H9 (cell line): ENCODE measurements around the gene C1orf226. TPM values are rescaled to one million over a fixed set of nuclear protein-coding genes. Genes with fewer than 3 reads are reported as not detected.
A peak's percentile ranks its signal among the peaks of the same experiment; 100 is the strongest.

Experiments used
- DNase-seq: peaks from one replicate; pipeline ENCODE4 v3.0.0-alpha.2; 2017
- H2AFZ ChIP-seq: one replicate; pipeline ENCODE4 v1.6.1; 2013; ENCODE audit warnings: mild to moderate bottlenecking, low read length, control low read depth, moderate library complexity
- H2AK5ac ChIP-seq: 2 replicates; pipeline ENCODE4 v1.6.1; 2013; ENCODE audit warnings: low read length, control low read depth, mixed read lengths; ENCODE audit not compliant: insufficient read length
- H2BK120ac ChIP-seq: one replicate; pipeline ENCODE4 v1.6.1; 2013; ENCODE audit warnings: low read depth, mild to moderate bottlenecking, low read length, control low read depth, inconsistent platforms; ENCODE audit not compliant: poor library complexity, severe bottlenecking
- H2BK12ac ChIP-seq: 2 replicates; pipeline ENCODE4 v1.6.1; 2013; ENCODE audit warnings: low read length, control low read depth, mixed read lengths, low read depth; ENCODE audit not compliant: insufficient read length
- H2BK15ac ChIP-seq: 2 replicates; pipeline ENCODE4 v1.6.1; 2013; ENCODE audit warnings: low read depth, low read length, control low read depth
- H2BK20ac ChIP-seq: one replicate; pipeline ENCODE4 v1.6.1; 2013; ENCODE audit warnings: low read depth, mild to moderate bottlenecking, low read length, control low read depth, inconsistent platforms; ENCODE audit not compliant: poor library complexity, severe bottlenecking
- H2BK5ac ChIP-seq: 2 replicates; pipeline ENCODE4 v1.6.1; 2013; ENCODE audit warnings: low read length, control low read depth, mixed read lengths; ENCODE audit not compliant: insufficient read length
- H3K14ac ChIP-seq: 2 replicates; pipeline ENCODE4 v1.6.1; 2013; ENCODE audit warnings: low read length, control low read depth; ENCODE audit not compliant: insufficient read depth
- H3K18ac ChIP-seq: 2 replicates; pipeline ENCODE4 v1.6.1; 2013; ENCODE audit warnings: low read depth, mild to moderate bottlenecking, mixed read lengths, low read length, control low read depth; ENCODE audit not compliant: insufficient read length
- H3K23ac ChIP-seq: 2 replicates; pipeline ENCODE4 v1.6.1; 2013; ENCODE audit warnings: low read length, control low read depth, mixed read lengths, low read depth; ENCODE audit not compliant: insufficient read length
- H3K23me2 ChIP-seq: 2 replicates; pipeline ENCODE4 v1.6.1; 2013; ENCODE audit warnings: low read depth, mild to moderate bottlenecking, mixed read lengths, low read length, control low read depth; ENCODE audit not compliant: insufficient read length, poor library complexity, severe bottlenecking
- H3K27ac ChIP-seq: 2 replicates; pipeline ENCODE4 v1.5.1; 2013; ENCODE audit warnings: low read length, control low read depth, mixed read lengths, low read depth; ENCODE audit not compliant: insufficient read length
- H3K27me3 ChIP-seq: 2 replicates; pipeline ENCODE4 v1.6.1; 2013; ENCODE audit warnings: low read length, control low read depth, inconsistent platforms; ENCODE audit not compliant: insufficient read depth
- H3K4ac ChIP-seq: 2 replicates; pipeline ENCODE4 v1.6.1; 2013; ENCODE audit warnings: low read depth, mild to moderate bottlenecking, control low read depth, inconsistent platforms, low read length, moderate library complexity
- H3K4me1 ChIP-seq: 2 replicates; pipeline ENCODE4 v1.6.1; 2013; ENCODE audit warnings: low read length, control low read depth, inconsistent platforms; ENCODE audit not compliant: insufficient read depth
- H3K4me2 ChIP-seq: 2 replicates; pipeline ENCODE4 v1.6.1; 2013; ENCODE audit warnings: low read length, control low read depth, mixed read lengths; ENCODE audit not compliant: insufficient read length, insufficient read depth
- H3K56ac ChIP-seq: 2 replicates; pipeline ENCODE4 v1.6.1; 2013; ENCODE audit warnings: low read depth, mild to moderate bottlenecking, mixed read lengths, low read length, control low read depth; ENCODE audit not compliant: insufficient read length
- H3K79me1 ChIP-seq: 2 replicates; pipeline ENCODE4 v1.6.1; 2013; ENCODE audit warnings: low read depth, mild to moderate bottlenecking, moderate library complexity, low read length, control low read depth, inconsistent platforms; ENCODE audit not compliant: insufficient read depth, poor library complexity, severe bottlenecking
- H3K79me2 ChIP-seq: 2 replicates; pipeline ENCODE4 v1.6.1; 2013; ENCODE audit warnings: low read length, control low read depth, inconsistent platforms; ENCODE audit not compliant: insufficient read depth
- H3K9ac ChIP-seq: 2 replicates; pipeline ENCODE4 v1.6.1; 2013; ENCODE audit warnings: low read length, control low read depth, mixed read lengths; ENCODE audit not compliant: insufficient read length; ENCODE audit errors: extremely low read depth
- H3K9me3 ChIP-seq: one replicate; pipeline ENCODE4 v1.6.1; 2013; ENCODE audit warnings: low read depth, low read length, inconsistent platforms; ENCODE audit not compliant: control insufficient read depth
- H3T11ph ChIP-seq: one replicate; pipeline ENCODE4 v1.6.1; 2013; ENCODE audit warnings: mild to moderate bottlenecking, low read length, control low read depth, inconsistent platforms
- H4K20me1 ChIP-seq: one replicate; pipeline ENCODE4 v1.6.1; 2013; ENCODE audit not compliant: control insufficient read depth, insufficient read length, insufficient read depth
- H4K5ac ChIP-seq: 2 replicates; pipeline ENCODE4 v1.6.1; 2013; ENCODE audit warnings: low read depth, mild to moderate bottlenecking, mixed read lengths, low read length, control low read depth; ENCODE audit not compliant: insufficient read length
- H4K8ac ChIP-seq: replicated peaks from 2 replicates; pipeline ENCODE4 v1.6.1; 2013; ENCODE audit warnings: low read length, control low read depth, mixed read lengths, low read depth; ENCODE audit not compliant: insufficient read length
- H4K91ac ChIP-seq: 2 replicates; pipeline ENCODE4 v1.6.1; 2013; ENCODE audit warnings: low read depth, mild to moderate bottlenecking, moderate library complexity, mixed read lengths, low read length, control low read depth; ENCODE audit not compliant: insufficient read length
- H3K27ac Mint-ChIP-seq, 3 experiments: 2 replicates in 2 of 3; 3 replicates in 1 of 3; pipeline ENCODE4 v1.8.0; 2020 to 2021; ENCODE audit warnings: mixed read lengths in 3 of 3, mild to moderate bottlenecking in 1 of 3, moderate library complexity in 1 of 3
- H3K27me3 Mint-ChIP-seq: 2 replicates; pipeline ENCODE4 v1.8.0; 2021; ENCODE audit warnings: low read depth, mild to moderate bottlenecking, moderate library complexity, mixed read lengths
- H3K36me3 Mint-ChIP-seq, 3 experiments: 2 replicates in 2 of 3; 3 replicates in 1 of 3; pipeline ENCODE4 v1.8.0; 2020 to 2021; ENCODE audit warnings: low read depth in 3 of 3, mixed read lengths in 3 of 3; ENCODE audit not compliant: insufficient read depth in 1 of 3
- H3K4me1 Mint-ChIP-seq, 2 experiments: 2 replicates each; pipeline ENCODE4 v1.8.0; 2020; ENCODE audit warnings: mixed read lengths in 2 of 2
- H3K4me3 Mint-ChIP-seq, 2 experiments: 2 replicates in 1 of 2; 3 replicates in 1 of 2; pipeline ENCODE4 v1.8.0; 2020 to 2021; ENCODE audit warnings: mild to moderate bottlenecking in 2 of 2, mixed read lengths in 2 of 2, moderate library complexity in 1 of 2
- H3K9me3 Mint-ChIP-seq, 2 experiments: 2 replicates in 1 of 2; 3 replicates in 1 of 2; pipeline ENCODE4 v1.8.0; 2020; ENCODE audit warnings: mild to moderate bottlenecking in 2 of 2, mixed read lengths in 2 of 2, moderate library complexity in 1 of 2
- WGBS: extraction: QIAGEN DNeasy Blood & Tissue Kit; methylation state at CpG from one replicate; pipeline ENCODE4 v1.1.7; 2013; ENCODE audit warnings: missing lambda C conversion rate, low lambda C conversion rate, mixed read lengths; ENCODE audit not compliant: insufficient read length; ENCODE audit errors: extremely low coverage; 5-methylcytosine and 5-hydroxymethylcytosine counted together
- total RNA-seq: library from RNA; stranded (reverse); gene quantifications from 2 replicates; pipeline ENCODE4 v1.2.1, GENCODE V29; 2021
- TF ChIP-seq, protein P1 (sequence below): fragments of 200-600 bp; sonication (generic); conservative IDR thresholded peaks from 3 replicates; pipeline ENCODE4 v1.8.0; 2021; ENCODE audit warnings: antibody characterized with exemption, mild to moderate bottlenecking

C1orf226 gene
- total RNA-seq, 1 experiment from 2014 or later: 11.5 TPM

GRCh38 chr1:162370721-162371120, 10.8 kb upstream of the C1orf226 start:
- Histone ChIP-seq H2BK12ac (no peak overlapping the region), H2BK15ac (no peak overlapping the region), H2BK5ac (no peak overlapping the region), H4K91ac (no peak overlapping the region), H2BK120ac (no peak overlapping the region), H3K27me3 (no peaks in the 10 kb centered on the region), H3K79me1 (no peaks in the 10 kb centered on the region), H3K23ac (no peak overlapping the region), H3K23me2 (no peaks in the 10 kb centered on the region), H2AK5ac (no peak overlapping the region), H3K4me2 (no peak overlapping the region), H3K79me2 (no peaks in the 10 kb centered on the region), H3K4me1 (no peaks in the 10 kb centered on the region), H4K20me1 (no peaks in the 10 kb centered on the region), H3K4ac (no peak overlapping the region), H3K18ac (no peak overlapping the region), H3K9ac (no peak overlapping the region), H4K8ac (no peak overlapping the region), H3T11ph (no peak overlapping the region), H4K5ac (no peak overlapping the region), H3K27ac (no peak overlapping the region), H3K14ac (no peak overlapping the region), H2BK20ac (no peak overlapping the region), H2AFZ (no peak overlapping the region), H3K9me3 (no peaks in the 10 kb centered on the region), H3K56ac (no peak overlapping the region)
- Mint-ChIP-seq H3K27me3 (no peaks in the 10 kb centered on the region), H3K27ac (peak overlapping the region in 1 of 3 experiments; percentile 45; a peak in 1 of 7 replicates), H3K9me3 (no peaks in the 10 kb centered on the region), H3K4me3 (no peak overlapping the region), H3K36me3 (peaks cover 0 to 11% (median 2%) of the 10 kb centered on the region in 3 experiments; a peak in 4 of 7 replicates), H3K4me1 (no peaks in the 10 kb centered on the region)
- DNase-seq: no peak
- no CpG with 5 or more reads among the region's 3 CpGs for WGBS
- TF ChIP-seq, protein P1, sequence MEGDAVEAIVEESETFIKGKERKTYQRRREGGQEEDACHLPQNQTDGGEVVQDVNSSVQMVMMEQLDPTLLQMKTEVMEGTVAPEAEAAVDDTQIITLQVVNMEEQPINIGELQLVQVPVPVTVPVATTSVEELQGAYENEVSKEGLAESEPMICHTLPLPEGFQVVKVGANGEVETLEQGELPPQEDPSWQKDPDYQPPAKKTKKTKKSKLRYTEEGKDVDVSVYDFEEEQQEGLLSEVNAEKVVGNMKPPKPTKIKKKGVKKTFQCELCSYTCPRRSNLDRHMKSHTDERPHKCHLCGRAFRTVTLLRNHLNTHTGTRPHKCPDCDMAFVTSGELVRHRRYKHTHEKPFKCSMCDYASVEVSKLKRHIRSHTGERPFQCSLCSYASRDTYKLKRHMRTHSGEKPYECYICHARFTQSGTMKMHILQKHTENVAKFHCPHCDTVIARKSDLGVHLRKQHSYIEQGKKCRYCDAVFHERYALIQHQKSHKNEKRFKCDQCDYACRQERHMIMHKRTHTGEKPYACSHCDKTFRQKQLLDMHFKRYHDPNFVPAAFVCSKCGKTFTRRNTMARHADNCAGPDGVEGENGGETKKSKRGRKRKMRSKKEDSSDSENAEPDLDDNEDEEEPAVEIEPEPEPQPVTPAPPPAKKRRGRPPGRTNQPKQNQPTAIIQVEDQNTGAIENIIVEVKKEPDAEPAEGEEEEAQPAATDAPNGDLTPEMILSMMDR: no peak
